GM12878 (cell line): ENCODE data around the gene FRMD8. TPM values are rescaled to one million over a fixed set of nuclear protein-coding genes. Genes with fewer than 3 reads are reported as not detected.

Experiments used
- BACH1 ChIP-seq: fragments of 450-650 bp; IDR thresholded peaks from 2 replicates; pipeline ENCODE4 v1.6.1; 2017; ENCODE audit warnings: mild to moderate bottlenecking, borderline replicate concordance
- BRCA1 ChIP-seq: IDR thresholded peaks from 2 replicates; pipeline ENCODE4 v1.6.1; 2011; ENCODE audit warnings: low read depth, low read length, improper control_type of control experiment
- CBFB ChIP-seq: IDR thresholded peaks from 2 replicates; pipeline ENCODE4 v1.6.1; 2016; ENCODE audit warnings: antibody characterized with exemption, low read depth
- CBX3 ChIP-seq: fragments of 200-600 bp; sonication (generic); IDR thresholded peaks from 2 replicates; pipeline ENCODE4 v1.6.1; 2016; ENCODE audit warnings: low read depth, borderline replicate concordance
- CBX5 ChIP-seq: sonication (generic); IDR thresholded peaks from 2 replicates; pipeline ENCODE4 v1.6.1; 2016; ENCODE audit warnings: low read depth, moderate library complexity, mild to moderate bottlenecking, inconsistent platforms
- CHD1 ChIP-seq: IDR thresholded peaks from 2 replicates; pipeline ENCODE4 v1.6.1; 2012; ENCODE audit warnings: low read depth, low read length, improper control_type of control experiment
- CREM ChIP-seq: IDR thresholded peaks from 2 replicates; pipeline ENCODE4 v1.6.1; 2014; ENCODE audit warnings: antibody characterized with exemption, low read depth
- CUX1 ChIP-seq: IDR thresholded peaks from 2 replicates; pipeline ENCODE4 v1.6.1; 2012; ENCODE audit warnings: improper control_type of control experiment, low read depth, low read length; ENCODE audit not compliant: insufficient replicate concordance
- ESRRA ChIP-seq: IDR thresholded peaks from 2 replicates; pipeline ENCODE4 v1.6.1; 2012; ENCODE audit warnings: mild to moderate bottlenecking, low read length, improper control_type of control experiment
- ETV6 ChIP-seq, 2 experiments: fragments of 450-650 bp in 1 of 2; IDR thresholded peaks in 1 of 2; conservative IDR thresholded peaks in 1 of 2; 2 replicates each; pipeline ENCODE4 v1.6.1; 2014; ENCODE audit warnings: antibody characterized with exemption in 1 of 2, borderline replicate concordance in 1 of 2, low read depth in 1 of 2, mild to moderate bottlenecking in 1 of 2, moderate library complexity in 1 of 2
- HDAC2 ChIP-seq: fragments of 200-600 bp; sonication (generic); IDR thresholded peaks from 2 replicates; pipeline ENCODE4 v1.6.1; 2017
- HDGF ChIP-seq: fragments of 450-650 bp; IDR thresholded peaks from 2 replicates; pipeline ENCODE4 v1.6.1; 2016; ENCODE audit warnings: antibody characterized with exemption
- IRF3 ChIP-seq: fragments of 450-650 bp; IDR thresholded peaks from 2 replicates; pipeline ENCODE4 v1.6.1; 2014; ENCODE audit warnings: mild to moderate bottlenecking
- MTA2 ChIP-seq: fragments of 450-650 bp; IDR thresholded peaks from 2 replicates; pipeline ENCODE4 v1.6.1; 2016; ENCODE audit warnings: low read depth, mild to moderate bottlenecking, moderate library complexity
- NFXL1 ChIP-seq: fragments of 450-650 bp; IDR thresholded peaks from 2 replicates; pipeline ENCODE4 v1.6.1; 2017; ENCODE audit warnings: antibody characterized with exemption, mild to moderate bottlenecking, borderline replicate concordance
- POLR2AphosphoS2 ChIP-seq: IDR thresholded peaks from 2 replicates; pipeline ENCODE4 v1.6.1; 2011; ENCODE audit warnings: low read depth, mild to moderate bottlenecking, low read length, improper control_type of control experiment, moderate library complexity
- RAD51 ChIP-seq: fragments of 450-650 bp; IDR thresholded peaks from 2 replicates; pipeline ENCODE4 v1.6.1; 2016; ENCODE audit warnings: moderate library complexity, mild to moderate bottlenecking, inconsistent platforms
- RELA ChIP-seq: fragments of 450-650 bp; IDR thresholded peaks from 2 replicates; pipeline ENCODE4 v1.8.0; 2014; ENCODE audit warnings: borderline replicate concordance; ENCODE audit not compliant: partially characterized antibody
- STAT1 ChIP-seq: fragments of 450-650 bp; conservative IDR thresholded peaks from 2 replicates; pipeline ENCODE4 v1.6.1; 2014; ENCODE audit warnings: antibody characterized with exemption, mild to moderate bottlenecking
- TBL1XR1 ChIP-seq: IDR thresholded peaks from 2 replicates; pipeline ENCODE4 v1.6.1; 2012; ENCODE audit warnings: low read depth, low read length, improper control_type of control experiment
- YBX1 ChIP-seq: fragments of 450-650 bp; IDR thresholded peaks from 2 replicates; pipeline ENCODE4 v1.6.1; 2016; ENCODE audit warnings: antibody characterized with exemption
- ZNF687 ChIP-seq: fragments of 450-650 bp; IDR thresholded peaks from 2 replicates; pipeline ENCODE4 v1.6.1; 2017; ENCODE audit warnings: mild to moderate bottlenecking, moderate library complexity
- polyA plus RNA-seq, 11 experiments: library from polyadenylated mRNA; depleted of rRNA in 4 of 11; unstranded in 6 of 11; stranded (reverse) in 5 of 11; fragments of >200 nt; fragmentation: Nextera tagmentation in 4 of 11; fragmentation: Illumina TruSeq in 1 of 11; extraction: Ambion mirVana in 4 of 11; extraction: Trizol in 1 of 11; gene quantifications; 1 replicate in 1 of 11; 2 replicates in 10 of 11; pipeline versions ENCODE4 v1.2.1 to v1.2.3, GENCODE V29; 2011 to 2016; ENCODE audit warnings: inconsistent platforms in 2 of 11, missing spikeins in 2 of 11, low read depth in 1 of 11
- total RNA-seq, 4 experiments: library from RNA; depleted of rRNA in 3 of 4; stranded (reverse); fragments of >200 nt in 3 of 4; fragmentation: Illumina TruSeq in 1 of 4; extraction: Trizol in 1 of 4; gene quantifications; 2 replicates each; pipeline versions ENCODE4 v1.2.1 to v1.2.3, GENCODE V29; 2013 to 2021

Gene FRMD8
- total and polyA plus RNA-seq, 10 of the 15 experiments (the other 5 are each of a cell fraction or from before 2014, with no cell fraction given) = 8.3 to 69.4 (median 28.0) TPM

- TF ChIP-seq ZNF687 (peak; percentile 83), BACH1 (peak; percentile 73), IRF3 (no peak), RAD51 (no peak), ESRRA (no peak), CUX1 (no peak), YBX1 (no peak), BRCA1 (no peak), POLR2AphosphoS2 (0 out of 2 replicates have a peak, but pooled peaks have one; percentile 69), NFXL1 (no peak), CBX3 (no peak), CBX5 (no peak), CHD1 (0 out of 2 replicates have a peak, but pooled peaks have one; percentile 11), RELA (no peak), ETV6 (conservative IDR thresholded peaks at IDR 0.05 in 1 of 2, IDR thresholded peaks at IDR 0.05 in 1 of 2; ENCODE audit: borderline replicate concordance in 1 of 2, low read depth in 1 of 2) (no peak), TBL1XR1 (no peak), HDGF (peak; percentile 64; the same call in 1 of the 2 replicates), MTA2 (no peak), STAT1 (no peak), CBFB (no peak; the same call in 1 of the 2 replicates), HDAC2 (no peak), CREM (no peak)
Observed at GRCh38 chr11:65419772-65420481, 33.5 kb downstream of the FRMD8 start (continued).
